Measurements from ENCODE around the gene PDX1. TPM values are rescaled to one million over a fixed set of nuclear protein-coding genes. Genes with fewer than 3 reads are reported as not detected.

The PDX1 gene
- total RNA-seq, 1 donor from 2014 or later: not detected

- Mint-ChIP-seq H3K27me3 (ENCODE audit: low read depth) (peaks cover 79% of the 10 kb centered on the region), H3K36me3 (no peaks in the 10 kb centered on the region), H3K4me1 (peaks cover 16% of the 10 kb centered on the region), H3K4me3 (peak overlapping the region; percentile 78), H3K27ac (no peak overlapping the region), H3K9me3 (peaks cover 7% of the 10 kb centered on the region)
- no peak for DNase-seq (ENCODE audit: low spot score in 2 of 2, unreplicated experiment in 2 of 2)
- TF ChIP-seq CTCF (IDR thresholded peaks at IDR 0.05; ENCODE audit: unreplicated experiment): no peak
Observed at GRCh38 chr13:27952876-27953675, 33.3 kb downstream of the PDX1 start.

- peak overlapping the region; percentile 86 for H3K27ac Mint-ChIP-seq
Observed at GRCh38 chr13:27953676-27954405, 34.0 kb downstream of the PDX1 start.

GRCh38 chr13:27954406-27954851, 34.6 kb downstream of the PDX1 start:
- TF ChIP-seq CTCF (IDR thresholded peaks at IDR 0.05; ENCODE audit: unreplicated experiment): no peak

More at GRCh38 chr13:27953676-27954405, 34.0 kb downstream of the PDX1 start:
- Mint-ChIP-seq H3K36me3 (no peaks in the 10 kb centered on the region), H3K4me1 (peaks cover 16% of the 10 kb centered on the region), H3K27me3 (ENCODE audit: low read depth) (peaks cover 82% of the 10 kb centered on the region), H3K9me3 (peaks cover 7% of the 10 kb centered on the region), H3K4me3 (peak overlapping the region; percentile 78)
- peak; percentile 93 for TF ChIP-seq CTCF (IDR thresholded peaks at IDR 0.05; ENCODE audit: unreplicated experiment)
- peak; percentile 75 to 93 for DNase-seq (ENCODE audit: low spot score in 2 of 2, unreplicated experiment in 2 of 2)

GRCh38 chr13:27955014-27955591, 35.3 kb downstream of the PDX1 start:
- Mint-ChIP-seq H3K27me3 (ENCODE audit: low read depth) (peaks cover 83% of the 10 kb centered on the region), H3K4me3 (peak overlapping the region; percentile 15), H3K4me1 (peaks cover 18% of the 10 kb centered on the region), H3K9me3 (peaks cover 4% of the 10 kb centered on the region), H3K27ac (no peak overlapping the region), H3K36me3 (no peaks in the 10 kb centered on the region)
- DNase-seq (ENCODE audit: low spot score in 2 of 2, unreplicated experiment in 2 of 2): no peak
- no peak for TF ChIP-seq CTCF (IDR thresholded peaks at IDR 0.05; ENCODE audit: unreplicated experiment)

More at GRCh38 chr13:27954406-27954851, 34.6 kb downstream of the PDX1 start:
- Mint-ChIP-seq H3K27me3 (ENCODE audit: low read depth) (peaks cover 82% of the 10 kb centered on the region), H3K4me1 (peaks cover 16% of the 10 kb centered on the region), H3K9me3 (peaks cover 7% of the 10 kb centered on the region), H3K36me3 (no peaks in the 10 kb centered on the region), H3K4me3 (peak overlapping the region; percentile 78), H3K27ac (peak overlapping the region; percentile 86)
- no peak for DNase-seq (ENCODE audit: low spot score in 2 of 2, unreplicated experiment in 2 of 2)

- Mint-ChIP-seq H3K27ac (no peak overlapping the region), H3K4me3 (no peak overlapping the region), H3K9me3 (no peaks in the 10 kb centered on the region), H3K36me3 (no peaks in the 10 kb centered on the region), H3K27me3 (ENCODE audit: low read depth) (peaks cover 83% of the 10 kb centered on the region), H3K4me1 (peaks cover 25% of the 10 kb centered on the region)
- TF ChIP-seq CTCF (IDR thresholded peaks at IDR 0.05; ENCODE audit: unreplicated experiment): no peak
- no peak for DNase-seq (ENCODE audit: low spot score in 2 of 2, unreplicated experiment in 2 of 2)
Observed at GRCh38 chr13:27956576-27957300, 36.9 kb downstream of the PDX1 start.
